Spleen (tissue), 11 donors: ENCODE measurements around the gene PLCB1. TPM values are rescaled to one million over a fixed set of nuclear protein-coding genes. Genes with fewer than 3 reads are reported as not detected.
A peak's percentile ranks its signal among the peaks of the same experiment; 100 is the strongest.

ENCODE experiments used
- DNase-seq: peaks from one replicate; pipeline ENCODE4 v3.0.0-alpha.2; 2020
- H3K27ac ChIP-seq, 8 donors: fragments of 200-600 bp; sonication (generic) in 7 of 8; 1 replicate in 4 of 8; 2 replicates in 4 of 8; pipeline versions ENCODE4 v1.5.0 to v1.8.0; 2016 to 2021; ENCODE audit warnings: inconsistent platforms in 4 of 8, mild to moderate bottlenecking in 4 of 8, moderate library complexity in 1 of 8
- H3K27me3 ChIP-seq, 7 donors: fragments of 200-600 bp; sonication (generic) in 6 of 7; replicated peaks in 1 of 7; 1 replicate in 4 of 7; 2 replicates in 3 of 7; pipeline versions ENCODE4 v1.5.0 to v1.8.0; 2016 to 2021; ENCODE audit warnings: inconsistent platforms in 3 of 7, mild to moderate bottlenecking in 1 of 7
- H3K36me3 ChIP-seq, 6 donors: fragments of 200-600 bp; sonication (generic) in 5 of 6; 1 replicate in 4 of 6; 2 replicates in 2 of 6; pipeline versions ENCODE4 v1.5.0 to v1.8.0; 2016 to 2021; ENCODE audit warnings: inconsistent platforms in 2 of 6
- H3K4me1 ChIP-seq, 6 donors: fragments of 200-600 bp; sonication (generic) in 5 of 6; 1 replicate in 3 of 6; 2 replicates in 3 of 6; pipeline versions ENCODE4 v1.5.0 to v1.8.0; 2016 to 2021; ENCODE audit warnings: inconsistent platforms in 3 of 6
- H3K4me3 ChIP-seq, 8 donors: fragments of 200-600 bp; sonication (generic) in 7 of 8; 1 replicate in 4 of 8; 2 replicates in 4 of 8; pipeline versions ENCODE4 v1.5.0 to v1.8.0; 2016 to 2021; ENCODE audit warnings: inconsistent platforms in 4 of 8, mild to moderate bottlenecking in 4 of 8, moderate library complexity in 2 of 8
- H3K9me3 ChIP-seq, 8 donors: fragments of 200-600 bp; sonication (generic) in 7 of 8; 1 replicate in 4 of 8; 2 replicates in 4 of 8; pipeline versions ENCODE4 v1.5.0 to v1.8.0; 2016 to 2021; ENCODE audit warnings: inconsistent platforms in 4 of 8
- CTCF ChIP-seq, 11 experiments: fragments of 200-600 bp in 7 of 11; fragments of 450-650 bp in 4 of 11; sonication (generic) in 4 of 11; IDR thresholded peaks in 8 of 11; conservative IDR thresholded peaks in 3 of 11; 1 replicate in 7 of 11; 2 replicates in 4 of 11; pipeline versions ENCODE4 v1.4.0 to v1.8.0; 2016 to 2021; ENCODE audit warnings: antibody characterized with exemption in 11 of 11, inconsistent platforms in 4 of 11, mild to moderate bottlenecking in 1 of 11
- POLR2A ChIP-seq, 3 donors: fragments of 450-650 bp; IDR thresholded peaks; one replicate each; pipeline ENCODE4 v1.5.1; 2017; ENCODE audit warnings: antibody characterized with exemption in 3 of 3, mild to moderate bottlenecking in 1 of 3
- POLR2AphosphoS5 ChIP-seq, 3 donors: sonication (generic); formaldehyde crosslinking; IDR thresholded peaks; one replicate each; pipeline ENCODE4 v1.5.1; 2017; ENCODE audit warnings: antibody characterized with exemption in 3 of 3
- WGBS, 5 donors: extraction: QIAGEN DNeasy Blood & Tissue Kit in 3 of 5; methylation state at CpG; one replicate each; pipeline versions ENCODE4 v1.1.5 to v1.1.7; 2013 to 2018; 5-methylcytosine and 5-hydroxymethylcytosine counted together
- intact Hi-C: fragments of 100-400 bp; cut with DNase I; formaldehyde crosslinking; loops from one replicate; pipeline ENCODE4 v1.15.0; 2023; ENCODE audit warnings: low total_unique reads
- polyA plus RNA-seq, 3 donors: library from polyadenylated mRNA; stranded (reverse); fragments of 200-250 nt; gene quantifications; one replicate each; pipeline ENCODE4 v1.2.1, GENCODE V29; 2013
- total RNA-seq, 7 donors: library from RNA; depleted of rRNA in 3 of 7; stranded (reverse); fragments of >200 nt in 3 of 7; fragmentation: NEBNext Ultra II Directional in 4 of 7; extraction: Animal tissue kit (Norgen Biotek cat#: 25700) in 4 of 7; gene quantifications; one replicate each; pipeline versions ENCODE4 v1.1.0 to v1.2.1, GENCODE V29; 2016 to 2021
- donor health status: healthy with polysubstance abuse.
- donor health status: DM: no; HTN: no; CAD: no; lungs with moderate emphysema.
- donor health status: DM: no; HTN: no; CAD: no.
- donor health status: Bipolar disorder and iron deficiency.
- donor health status: healthy.
- donor health status: DM: no; HTN: no; CAD: no.
- donor health status: DM: yes; HTN: yes; CAD: no.

Gene PLCB1
- total and polyA plus RNA-seq, 10 donors = 1.0 to 33.7 (median 16.2) TPM

GRCh38 chr20:8153281-8153908 lies 21.3 kb downstream of the PLCB1 start:
- DNase-seq = no peak
- H3K4me1 ChIP-seq = peaks cover 0 to 71% (median 60%) of the 10 kb centered on the region in 6 donors
- H3K27me3 ChIP-seq = no peaks in the 10 kb centered on the region
- intact Hi-C loops = no loop called here
- no peak overlapping the region for H3K4me3 ChIP-seq
- peak overlapping the region in 2 of 8 donors; percentile 23 to 36 for H3K27ac ChIP-seq
- TF ChIP-seq POLR2A (IDR thresholded peaks at IDR 0.05) (no peak), POLR2AphosphoS5 (IDR thresholded peaks at IDR 0.05) (no peak), CTCF (IDR thresholded peaks at IDR 0.05 in 8 of 11, conservative IDR thresholded peaks at IDR 0.05 in 3 of 11) (no peak)
- H3K9me3 ChIP-seq = peaks cover 0 to 2% (median 0%) of the 10 kb centered on the region in 8 donors
- H3K36me3 ChIP-seq = no peaks in the 10 kb centered on the region
- 8 to 12% (median 11%) methylated on average over 3 of the region's 3 CpGs for WGBS, 5 donors

GRCh38 chr20:8154638-8155037 lies 22.6 kb downstream of the PLCB1 start:
- 44 to 52% (median 49%) methylated on average over 2 of the region's 2 CpGs for WGBS, 5 donors

GRCh38 chr20:8155229-8155628 lies 23.2 kb downstream of the PLCB1 start:
- 38 to 68% (median 52%) methylated on average over 1 of the region's 1 CpG for WGBS, 5 donors
- no peak for TF ChIP-seq POLR2A (IDR thresholded peaks at IDR 0.05)
- no peak for TF ChIP-seq POLR2AphosphoS5 (IDR thresholded peaks at IDR 0.05)
- no peak for TF ChIP-seq CTCF (IDR thresholded peaks at IDR 0.05 in 8 of 11, conservative IDR thresholded peaks at IDR 0.05 in 3 of 11)
- DNase-seq = no peak
- H3K4me3 ChIP-seq = no peak overlapping the region
- intact Hi-C loops = no loop called here
- H3K4me1 ChIP-seq = peaks cover 0 to 70% (median 59%) of the 10 kb centered on the region in 6 donors
- H3K9me3 ChIP-seq = peaks cover 0 to 13% (median 4%) of the 10 kb centered on the region in 8 donors
- peak overlapping the region in 1 of 8 donors; percentile 2 for H3K27ac ChIP-seq
- no peaks in the 10 kb centered on the region for H3K36me3 ChIP-seq
- H3K27me3 ChIP-seq = no peaks in the 10 kb centered on the region

More at GRCh38 chr20:8154638-8155037, 22.6 kb downstream of the PLCB1 start:
- H3K9me3 ChIP-seq = peaks cover 0 to 12% (median 4%) of the 10 kb centered on the region in 8 donors
- H3K4me3 ChIP-seq = no peak overlapping the region
- DNase-seq = no peak
- peaks cover 0 to 71% (median 60%) of the 10 kb centered on the region in 6 donors for H3K4me1 ChIP-seq
- H3K27ac ChIP-seq = peak overlapping the region in 1 of 8 donors; percentile 2
- intact Hi-C loops = no loop called here
- no peaks in the 10 kb centered on the region for H3K36me3 ChIP-seq
- TF ChIP-seq POLR2A (IDR thresholded peaks at IDR 0.05) = no peak
- no peak for TF ChIP-seq POLR2AphosphoS5 (IDR thresholded peaks at IDR 0.05)
- no peaks in the 10 kb centered on the region for H3K27me3 ChIP-seq

GRCh38 chr20:8155812-8156211 lies 23.7 kb downstream of the PLCB1 start:
- DNase-seq = no peak
- peak overlapping the region in 2 of 8 donors; percentile 0 to 28 for H3K27ac ChIP-seq
- peaks cover 0 to 13% (median 4%) of the 10 kb centered on the region in 8 donors for H3K9me3 ChIP-seq
- WGBS, 5 donors = 62 to 87% (median 85%) methylated on average over 2 of the region's 2 CpGs
- no peak for TF ChIP-seq CTCF (IDR thresholded peaks at IDR 0.05 in 8 of 11, conservative IDR thresholded peaks at IDR 0.05 in 3 of 11)
- TF ChIP-seq POLR2AphosphoS5 (IDR thresholded peaks at IDR 0.05) = no peak
- TF ChIP-seq POLR2A (IDR thresholded peaks at IDR 0.05) = no peak
- H3K4me1 ChIP-seq = peaks cover 0 to 66% (median 55%) of the 10 kb centered on the region in 6 donors
- intact Hi-C loops = no loop called here
- H3K4me3 ChIP-seq = no peak overlapping the region
- H3K36me3 ChIP-seq = no peaks in the 10 kb centered on the region
- H3K27me3 ChIP-seq = no peaks in the 10 kb centered on the region
